Motor neuron (in vitro differentiated cells): Measurements from ENCODE around the gene PCYOX1L. TPM values are rescaled to one million over a fixed set of nuclear protein-coding genes. Genes with fewer than 3 reads are reported as not detected.

ENCODE experiments used
- ATAC-seq, 8 experiments: fragments of 200-7000 bp; cut with Tn5 transposase; replicated peaks in 6 of 8; 2 replicates each; pipeline ENCODE4 v1.8.0; 2021; ENCODE audit warnings: mild to moderate bottlenecking in 8 of 8, moderate library complexity in 8 of 8
- H3K27ac ChIP-seq, 2 donors: fragments of 250-450 bp; sonication (Bioruptor Pico); 2 replicates each; pipeline ENCODE4 v1.9.0; 2021; ENCODE audit warnings: antibody characterized with exemption in 2 of 2, mild to moderate bottlenecking in 2 of 2, moderate library complexity in 1 of 2
- H3K4me1 ChIP-seq, 2 donors: fragments of 250-450 bp; sonication (Bioruptor Pico); replicated peaks in 1 of 2; 2 replicates each; pipeline ENCODE4 v1.6.1; 2021; ENCODE audit warnings: antibody characterized with exemption in 2 of 2, mild to moderate bottlenecking in 2 of 2, moderate library complexity in 1 of 2
- H3K4me3 ChIP-seq, 5 donors: fragments of 250-450 bp; sonication (Bioruptor Pico); 2 replicates each; pipeline ENCODE4 v1.9.0; 2021; ENCODE audit warnings: antibody characterized with exemption in 5 of 5, mild to moderate bottlenecking in 5 of 5, moderate library complexity in 4 of 5
- WGBS, 10 experiments: fragments of 450-650 bp; shearing (Covaris generic); methylation state at CpG; one replicate each; pipeline ENCODE4 v1.0.0; 2022; 5-methylcytosine and 5-hydroxymethylcytosine counted together
- in situ Hi-C, 9 experiments: fragments of 400-800 bp; cut with MboI; loops; one replicate each; pipeline ENCODE4 v1.15.0; 2021; ENCODE audit warnings: low sequenced_read_pairs in 9 of 9, low pct_unique_long_range_greater_than_20kb in 2 of 9; ENCODE audit not compliant: unreplicated experiment in 9 of 9
- total RNA-seq, 8 experiments: library from RNA; unstranded; fragments of 300-600 nt; gene quantifications; 2 replicates each; pipeline versions ENCODE4 v1.2.3 to v1.2.4, GENCODE V29; 2022

Gene PCYOX1L
- total RNA-seq, 8 experiments from 2014 or later, result 8.8 to 20.0 (median 15.6) TPM

DNA sequence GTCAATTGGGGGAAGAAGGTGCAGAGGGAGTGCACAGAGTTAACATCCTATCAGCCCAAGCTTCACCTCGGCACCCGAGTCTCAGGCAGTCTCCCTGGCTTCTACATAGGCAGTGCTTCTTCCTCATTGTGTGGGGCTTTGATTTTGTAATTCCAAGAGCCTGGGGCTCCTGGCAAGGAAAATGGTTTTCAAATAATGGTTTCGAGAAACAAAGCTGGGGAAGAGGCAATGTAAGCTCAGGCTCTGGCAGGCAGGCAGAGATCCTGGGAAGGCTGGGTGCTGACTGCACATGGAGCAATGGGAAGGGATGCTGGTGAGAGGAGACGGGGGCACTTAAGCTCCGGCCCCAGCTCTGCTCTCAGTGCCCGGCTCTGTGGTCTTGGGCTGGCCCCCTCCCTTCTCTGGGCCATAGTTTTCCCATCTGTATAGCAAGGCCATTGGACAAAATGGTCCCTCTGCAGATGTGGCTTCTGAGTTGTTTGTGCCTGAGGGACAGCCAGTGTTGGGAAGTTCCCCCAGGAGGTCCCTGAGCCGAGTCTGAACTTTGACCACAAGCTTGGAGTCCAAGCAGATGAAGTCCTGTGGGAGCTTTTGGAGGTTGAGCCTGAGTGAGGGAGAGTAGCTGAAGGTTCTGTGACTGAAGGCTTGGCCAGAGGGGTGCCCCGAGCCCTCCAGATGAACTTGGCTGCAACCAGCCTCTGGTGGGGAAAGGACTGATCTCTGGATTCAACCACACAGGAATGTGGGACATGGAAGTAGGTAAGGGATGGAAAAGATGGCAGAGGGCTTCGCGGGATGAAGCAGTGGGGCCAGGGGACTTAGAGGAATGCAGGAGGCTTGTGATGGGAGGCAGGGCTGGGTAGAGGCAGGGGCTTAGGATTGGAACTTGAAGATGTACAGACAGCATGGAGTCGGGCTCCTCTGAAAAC is 49.7 kb downstream of the PCYOX1L start:
- in situ Hi-C loops, result no loop called here
- H3K4me1 ChIP-seq, result peaks cover 12 to 16% of the 10 kb centered on the region in 2 donors
- no peak overlapping the region for H3K27ac ChIP-seq
- WGBS, 10 experiments, result 20 to 100% (median 67%) methylated on average over 1 to 5 of the region's 11 CpGs; no CpG with 5 or more reads in 3 of the 10 experiments
- peak in 1 of 8 experiments; percentile 19 for ATAC-seq
- H3K4me3 ChIP-seq, result no peak overlapping the region

GRCh38 chr5:149408252-149409099 is 50.6 kb downstream of the PCYOX1L start:
- 51 to 100% (median 100%) methylated on average over 1 to 6 of the region's 12 CpGs; no CpG with 5 or more reads in 3 of the 10 experiments for WGBS, 10 experiments
- Histone ChIP-seq H3K4me3 (no peak overlapping the region), H3K4me1 (peaks cover 12 to 16% of the 10 kb centered on the region in 2 donors), H3K27ac (no peak overlapping the region)
- in situ Hi-C loops, result no loop called here
- no peak for ATAC-seq

- WGBS, 10 experiments, result 76 to 100% (median 90%) methylated on average over 1 to 4 of the region's 6 CpGs; no CpG with 5 or more reads in 3 of the 10 experiments
- Histone ChIP-seq H3K4me1 (peaks cover 12 to 17% of the 10 kb centered on the region in 2 donors), H3K27ac (no peak overlapping the region), H3K4me3 (no peak overlapping the region)
- no peak for ATAC-seq
- in situ Hi-C loops, result no loop called here
These were observed 51.6 kb downstream of the PCYOX1L start for GRCh38 chr5:149409268-149409948.

- H3K4me1 ChIP-seq, result peaks cover 18 to 24% of the 10 kb centered on the region in 2 donors
- in situ Hi-C loops, result no loop called here
- no peak overlapping the region for H3K27ac ChIP-seq
These were observed 52.2 kb downstream of the PCYOX1L start for GRCh38 chr5:149410071-149410470.

GRCh38 chr5:149410721-149411432 is 53.0 kb downstream of the PCYOX1L start:
- 83 to 100% (median 89%) methylated on average over 1 to 6 of the region's 15 CpGs; no CpG with 5 or more reads in 5 of the 10 experiments for WGBS, 10 experiments
- no peak for ATAC-seq
- Histone ChIP-seq H3K27ac (no peak overlapping the region), H3K4me3 (no peak overlapping the region), H3K4me1 (peaks cover 19 to 27% of the 10 kb centered on the region in 2 donors)
- in situ Hi-C loops, result no loop called here

More at GRCh38 chr5:149410071-149410470, 52.2 kb downstream of the PCYOX1L start:
- 40 to 100% (median 83%) methylated on average over 2 to 5 of the region's 7 CpGs; no CpG with 5 or more reads in 4 of the 10 experiments for WGBS, 10 experiments
- no peak for ATAC-seq
- H3K4me3 ChIP-seq, result no peak overlapping the region

DNA sequence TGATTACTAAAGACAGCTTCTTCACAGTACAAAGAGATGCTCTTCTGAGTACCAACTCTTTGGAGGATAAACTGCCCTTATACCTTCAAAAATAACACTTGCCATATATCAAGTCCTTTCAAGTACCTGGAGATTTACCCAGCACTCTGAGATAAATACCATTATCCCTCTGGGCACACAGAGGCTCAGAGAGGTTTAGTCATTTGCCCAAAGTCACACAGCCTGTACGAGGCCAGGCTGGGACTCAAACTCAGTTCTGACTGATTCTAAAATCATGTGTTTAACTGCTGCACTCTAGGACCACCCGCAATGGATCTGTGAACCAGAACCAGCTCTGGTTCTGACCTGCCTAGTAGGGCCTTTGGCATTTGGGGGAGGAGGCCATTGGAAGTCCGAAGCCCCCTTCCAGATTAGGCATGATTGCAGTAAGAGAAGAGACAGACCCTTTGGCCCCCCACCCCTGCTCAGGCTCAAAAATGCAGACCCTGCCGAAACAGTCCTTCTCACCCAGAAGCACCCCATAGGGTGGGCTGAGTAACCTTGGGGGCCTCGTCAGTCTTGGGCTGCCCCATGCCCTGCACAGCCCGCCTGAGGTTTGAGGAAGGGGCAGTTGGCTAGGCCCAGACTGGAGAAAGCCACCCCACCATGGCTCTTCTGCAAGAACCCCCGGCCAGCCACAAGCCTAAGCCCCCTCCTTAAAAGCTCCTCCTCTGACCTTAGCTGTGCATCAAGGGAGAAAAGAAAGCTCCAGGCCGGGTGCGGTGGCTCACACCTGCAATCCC is 54.1 kb downstream of the PCYOX1L start:
- H3K27ac ChIP-seq, result no peak overlapping the region
- peaks cover 12 to 20% of the 10 kb centered on the region in 2 donors for H3K4me1 ChIP-seq
- no peak overlapping the region for H3K4me3 ChIP-seq
- 60 to 100% (median 85%) methylated on average over 1 to 5 of the region's 9 CpGs; no CpG with 5 or more reads in 3 of the 10 experiments for WGBS, 10 experiments
- ATAC-seq, result no peak
- in situ Hi-C loops, result no loop called here

DNA sequence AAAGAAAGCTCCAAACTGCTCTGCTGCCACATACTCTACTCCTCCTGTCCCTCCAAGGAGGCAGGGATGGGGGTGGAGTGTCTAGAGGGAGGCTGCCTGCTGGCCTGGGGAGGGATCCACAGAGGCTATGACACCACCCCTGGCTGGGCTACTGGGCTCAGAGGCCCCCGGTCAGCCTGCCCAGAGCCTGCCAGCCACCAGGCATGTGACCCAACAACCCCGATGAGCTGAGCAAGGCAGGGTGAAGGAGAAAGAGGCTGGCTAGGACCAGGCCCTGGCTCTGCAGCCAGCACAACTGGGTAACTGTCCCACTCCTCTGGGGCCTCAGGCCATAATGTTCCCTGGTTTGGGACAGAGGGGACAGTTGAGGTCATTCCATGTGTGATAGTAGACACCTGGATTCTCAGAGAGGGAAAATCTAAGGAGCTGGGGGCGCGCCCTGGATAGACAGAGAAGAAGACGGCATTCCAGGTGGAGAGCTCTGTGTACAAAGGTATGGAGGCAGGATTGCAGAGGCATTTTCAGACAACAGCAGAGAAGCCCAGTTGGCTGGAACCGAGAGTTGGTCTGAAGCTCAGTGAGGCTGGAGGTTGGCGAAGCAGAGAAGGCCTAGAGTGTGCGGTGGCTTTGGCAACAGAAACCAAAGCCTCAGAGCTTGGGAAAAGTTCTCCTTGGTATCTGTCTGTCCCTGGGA is 55.1 kb downstream of the PCYOX1L start:
- no peak overlapping the region for H3K4me3 ChIP-seq
- H3K27ac ChIP-seq, result no peak overlapping the region
- peaks cover 9 to 20% of the 10 kb centered on the region in 2 donors for H3K4me1 ChIP-seq
- in situ Hi-C loops, result no loop called here
- peak in 7 of 8 experiments; percentile 12 to 65 (median 51) for ATAC-seq
- WGBS, 10 experiments, result 75 to 100% (median 94%) methylated on average over 1 to 7 of the region's 8 CpGs; no CpG with 5 or more reads in 2 of the 10 experiments

- no peak for ATAC-seq
- Histone ChIP-seq H3K4me1 (peaks cover 9 to 20% of the 10 kb centered on the region in 2 donors), H3K27ac (no peak overlapping the region), H3K4me3 (no peak overlapping the region)
- WGBS, 10 experiments, result 0 to 100% (median 96%) methylated on average over 1 to 15 of the region's 16 CpGs; no CpG with 5 or more reads in 1 of the 10 experiments
- in situ Hi-C loops, result no loop called here
These were observed 55.8 kb downstream of the PCYOX1L start for GRCh38 chr5:149413477-149414210.

- WGBS, 10 experiments, result 13 to 100% (median 64%) methylated on average over 1 to 6 of the region's 7 CpGs; no CpG with 5 or more reads in 4 of the 10 experiments
These were observed 56.7 kb downstream of the PCYOX1L start for GRCh38 chr5:149414405-149415065.

More at GRCh38 chr5:149414405-149415065, 56.7 kb downstream of the PCYOX1L start:
- in situ Hi-C loops, result no loop called here
- peaks cover 9 to 20% of the 10 kb centered on the region in 2 donors for H3K4me1 ChIP-seq
- peak overlapping the region in 1 of 2 donors; percentile 34 for H3K27ac ChIP-seq
- peak in 5 of 8 experiments; percentile 48 to 73 (median 73) for ATAC-seq
- no peak overlapping the region for H3K4me3 ChIP-seq
